GM18858 (cell line): Measurements from ENCODE around the gene POLD2.
"Not testable (repeated sequence)": the region's sequence is repeated elsewhere in the genome, so short reads cannot be mapped to it uniquely, and the experiment has no call there.

ENCODE experiments used
- ATAC-seq: cut with Tn5 transposase; IDR thresholded peaks from one replicate; pipeline ENCODE4 v1.9.1; 2021; ENCODE audit not compliant: unreplicated experiment

POLD2 gene

GRCh38 chr7:44123190-44124003 lies at the start of gene POLD2:
POLD2 (minus strand) TSS chr7:44123548; CDS start chr7:44122053, 1,495 bp downstream.
- peak; percentile 93 for ATAC-seq

GRCh38 chr7:44172803-44173424 lies 49.6 kb upstream of the POLD2 start:
- no peak for ATAC-seq

- ATAC-seq, result no peak
Measured at GRCh38 chr7:44172352-44172751, 49.0 kb upstream of the POLD2 start.

- ATAC-seq, result not testable (repeated sequence)
Measured at GRCh38 chr7:44171901-44172300, 48.6 kb upstream of the POLD2 start.

DNA sequence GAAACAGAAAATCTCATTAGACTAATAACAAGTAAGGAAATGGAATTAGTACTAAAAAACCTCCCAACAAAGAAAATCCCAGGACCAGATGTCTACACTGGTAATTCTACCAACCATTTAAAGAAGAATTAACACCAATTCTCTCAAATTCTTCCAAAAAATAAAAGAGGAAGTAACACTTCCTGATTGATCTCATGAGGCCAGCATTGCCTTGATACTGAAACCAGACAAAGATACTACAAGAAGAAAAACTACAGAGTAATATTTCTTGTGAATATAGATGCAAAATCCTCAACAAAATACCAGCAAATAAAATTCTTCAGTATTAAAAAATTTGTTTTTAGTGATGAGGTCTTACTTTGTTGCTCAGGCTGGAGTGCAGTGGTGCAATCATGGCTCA lies 44.6 kb upstream of the POLD2 start:
- ATAC-seq, result no peak

GRCh38 chr7:44163591-44163990 lies 40.2 kb upstream of the POLD2 start:
- no peak for ATAC-seq

DNA sequence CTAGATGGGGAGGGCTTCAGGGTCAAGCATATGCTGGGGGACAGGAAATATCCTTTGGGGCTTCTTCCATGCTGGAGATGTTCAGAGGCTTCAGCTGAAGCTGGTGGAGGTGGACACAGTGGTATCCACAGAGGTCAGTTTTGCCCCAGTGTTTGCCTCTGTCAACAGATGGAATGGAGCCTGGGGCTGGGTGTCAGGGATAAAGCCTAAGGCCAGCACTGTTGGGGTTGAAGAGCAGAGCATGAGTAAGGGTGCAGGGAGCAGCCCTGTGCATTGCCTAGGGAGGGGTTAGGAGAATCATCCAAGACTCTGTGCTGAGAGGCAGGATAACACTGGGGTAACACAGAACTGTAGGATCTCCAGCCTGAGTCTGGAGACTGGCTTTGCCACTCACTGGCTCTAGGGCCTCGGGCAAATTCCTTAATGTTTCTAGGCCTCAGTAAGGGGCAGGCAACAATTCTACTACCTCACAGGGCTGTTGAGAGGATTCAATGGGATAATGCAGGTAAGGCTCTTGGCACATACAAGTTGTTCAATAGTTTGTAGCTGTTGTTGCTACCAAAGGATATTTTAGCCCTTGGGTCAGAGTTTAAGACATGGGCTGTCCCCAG lies 39.5 kb upstream of the POLD2 start:
- ATAC-seq, result no peak

GRCh38 chr7:44162179-44162578 lies 38.8 kb upstream of the POLD2 start:
- ATAC-seq, result no peak

GRCh38 chr7:44161371-44161770 lies 38.0 kb upstream of the POLD2 start:
- no peak for ATAC-seq

DNA sequence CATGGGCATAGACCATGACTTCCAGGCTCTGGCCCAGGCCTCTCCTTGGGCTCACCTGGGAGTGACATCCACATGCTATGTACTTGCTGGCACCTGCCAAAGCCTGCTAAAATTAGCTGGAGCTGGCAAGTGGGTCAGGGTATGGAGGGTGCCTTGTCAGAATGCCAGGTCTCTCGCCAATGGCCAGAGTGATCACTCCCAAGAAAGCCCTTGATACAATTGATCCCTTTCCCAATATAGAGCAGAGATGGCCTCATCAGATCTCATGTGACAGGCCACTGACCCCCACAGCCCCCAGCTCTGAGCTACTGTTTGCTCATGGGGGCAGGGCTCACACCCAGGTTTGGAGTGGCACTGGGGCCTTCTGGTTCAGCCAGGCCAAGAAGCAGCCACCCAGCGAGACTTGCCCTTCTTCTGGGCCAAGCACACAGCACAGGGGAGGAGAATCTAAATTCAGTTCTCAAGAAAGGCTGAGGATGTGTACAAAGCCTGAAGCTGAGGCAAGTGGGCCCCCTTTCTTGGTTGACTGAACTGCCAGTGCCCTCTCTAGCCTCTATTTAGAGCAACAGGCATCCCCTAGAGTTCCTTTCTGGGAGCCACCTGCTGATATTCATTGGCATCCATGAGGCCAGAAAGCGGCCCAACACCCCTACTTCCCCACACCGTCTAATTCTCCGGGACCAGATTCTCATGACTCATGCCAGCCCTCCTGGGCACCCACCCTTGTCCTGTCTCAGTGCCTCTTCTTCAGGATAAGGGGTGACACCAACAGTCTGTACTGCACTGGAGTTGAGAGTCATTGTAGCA lies 36.7 kb upstream of the POLD2 start:
- no peak for ATAC-seq

- no peak for ATAC-seq
Measured at GRCh38 chr7:44158873-44159631, 35.7 kb upstream of the POLD2 start.

DNA sequence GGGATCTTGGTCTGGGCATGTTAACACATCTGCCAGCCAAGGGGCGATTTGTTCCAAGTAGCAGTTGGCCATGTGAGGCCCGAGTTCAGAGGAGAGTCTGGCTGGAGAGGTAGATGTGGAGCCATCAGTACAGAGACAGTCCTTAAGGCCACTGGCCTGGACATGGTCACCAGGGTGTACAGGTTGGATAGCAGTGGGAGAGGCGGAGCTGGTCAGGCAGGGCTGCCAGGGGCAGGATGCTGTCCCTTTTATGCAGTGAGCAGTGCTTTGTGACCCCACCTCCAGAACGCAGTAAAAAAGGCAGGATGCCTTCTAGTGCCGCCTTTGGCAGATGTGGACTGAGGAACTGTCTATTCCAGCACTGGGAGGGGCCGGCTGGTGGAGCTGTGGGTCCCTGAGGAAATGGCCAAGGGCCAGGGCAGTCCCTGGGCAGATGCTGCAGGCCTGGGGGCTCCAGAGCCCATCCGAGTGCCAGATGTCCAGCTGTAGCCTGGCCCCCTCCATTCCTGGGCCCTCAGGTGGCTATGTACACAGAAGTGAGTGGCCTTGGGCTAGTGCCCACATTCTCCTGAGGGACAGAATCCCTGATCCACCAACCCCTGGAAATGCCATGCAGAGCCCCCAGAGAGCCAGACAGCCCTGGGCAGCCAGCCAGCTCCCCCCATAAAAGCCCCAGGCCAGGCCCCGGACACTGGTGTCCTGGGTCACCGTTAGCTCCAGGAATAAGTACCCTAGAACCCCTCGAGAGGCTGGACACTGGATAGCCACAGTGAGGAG lies 34.9 kb upstream of the POLD2 start:
- ATAC-seq, result no peak

DNA sequence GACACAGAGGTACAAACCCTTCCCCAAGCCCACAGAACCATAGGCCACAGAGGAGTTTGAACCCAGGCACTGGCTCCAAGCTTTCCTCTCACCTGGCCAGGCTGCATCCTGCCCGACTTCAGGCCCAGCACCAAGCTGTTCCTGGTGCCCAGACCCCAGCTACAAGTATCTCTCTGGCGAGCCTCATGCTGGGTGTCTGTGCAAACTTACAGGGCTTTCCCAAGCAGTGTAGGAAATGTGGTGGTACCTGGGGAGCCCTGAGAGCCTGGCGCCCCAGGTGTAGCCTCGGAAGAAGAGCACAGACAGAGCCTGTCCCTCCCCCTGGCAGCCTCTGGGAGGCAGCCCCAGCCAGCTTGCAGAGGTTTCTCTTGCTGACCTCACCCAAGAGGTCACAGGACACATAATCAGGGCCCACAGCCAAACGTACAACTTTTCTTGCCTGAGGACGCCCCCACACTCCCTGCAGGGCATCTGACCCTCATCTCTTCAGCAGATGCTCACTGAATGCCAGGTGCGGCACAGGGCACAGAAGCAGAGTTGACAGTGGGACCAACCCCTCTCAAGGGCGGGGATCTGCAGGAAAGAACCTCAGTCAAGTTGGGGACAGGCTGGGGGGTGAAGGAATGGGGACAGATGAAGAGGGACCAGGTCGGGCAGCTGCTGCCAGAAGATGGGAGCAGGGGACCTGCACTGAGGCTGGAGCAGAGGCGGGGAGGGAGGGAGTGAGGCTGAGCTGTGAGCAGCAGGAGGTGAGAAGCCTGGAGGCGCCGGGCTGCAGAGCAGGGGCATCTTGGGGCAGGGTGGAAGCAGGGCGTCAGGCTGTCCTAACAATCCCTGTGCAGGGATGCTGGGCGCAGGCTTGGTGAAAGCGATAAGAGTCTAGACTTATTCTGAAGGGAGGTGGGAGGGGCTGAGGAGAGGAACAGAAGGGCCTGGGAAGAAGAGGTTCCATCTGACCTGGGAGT lies 34.0 kb upstream of the POLD2 start:
- ATAC-seq, result no peak

DNA sequence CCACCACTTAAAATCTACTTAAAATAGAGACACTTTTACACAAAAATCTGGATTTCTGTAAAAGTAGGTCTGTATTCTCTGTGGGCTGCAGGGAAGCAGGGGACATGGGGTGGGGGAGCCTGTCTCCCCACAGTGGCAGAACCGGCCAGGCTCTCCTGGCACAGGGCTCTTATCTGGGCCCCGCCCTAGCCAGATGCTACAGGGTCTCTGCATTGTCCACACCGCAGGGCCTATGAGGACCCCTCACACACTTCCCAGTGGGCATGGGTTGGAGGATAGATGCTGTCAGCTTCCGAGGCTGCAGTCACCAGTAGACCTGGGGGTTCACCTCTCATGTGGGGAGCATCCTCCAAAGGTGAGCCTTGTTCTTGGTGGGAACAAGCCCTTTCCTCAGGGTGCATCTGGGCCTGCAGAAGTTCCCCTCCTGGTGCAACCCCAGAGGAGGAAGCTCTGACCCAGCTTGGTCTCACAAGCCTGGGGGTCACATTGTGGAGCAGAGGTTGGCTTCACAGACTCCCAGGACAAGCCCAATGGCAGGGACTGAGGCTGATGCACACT lies 33.2 kb upstream of the POLD2 start:
- ATAC-seq, result no peak

DNA sequence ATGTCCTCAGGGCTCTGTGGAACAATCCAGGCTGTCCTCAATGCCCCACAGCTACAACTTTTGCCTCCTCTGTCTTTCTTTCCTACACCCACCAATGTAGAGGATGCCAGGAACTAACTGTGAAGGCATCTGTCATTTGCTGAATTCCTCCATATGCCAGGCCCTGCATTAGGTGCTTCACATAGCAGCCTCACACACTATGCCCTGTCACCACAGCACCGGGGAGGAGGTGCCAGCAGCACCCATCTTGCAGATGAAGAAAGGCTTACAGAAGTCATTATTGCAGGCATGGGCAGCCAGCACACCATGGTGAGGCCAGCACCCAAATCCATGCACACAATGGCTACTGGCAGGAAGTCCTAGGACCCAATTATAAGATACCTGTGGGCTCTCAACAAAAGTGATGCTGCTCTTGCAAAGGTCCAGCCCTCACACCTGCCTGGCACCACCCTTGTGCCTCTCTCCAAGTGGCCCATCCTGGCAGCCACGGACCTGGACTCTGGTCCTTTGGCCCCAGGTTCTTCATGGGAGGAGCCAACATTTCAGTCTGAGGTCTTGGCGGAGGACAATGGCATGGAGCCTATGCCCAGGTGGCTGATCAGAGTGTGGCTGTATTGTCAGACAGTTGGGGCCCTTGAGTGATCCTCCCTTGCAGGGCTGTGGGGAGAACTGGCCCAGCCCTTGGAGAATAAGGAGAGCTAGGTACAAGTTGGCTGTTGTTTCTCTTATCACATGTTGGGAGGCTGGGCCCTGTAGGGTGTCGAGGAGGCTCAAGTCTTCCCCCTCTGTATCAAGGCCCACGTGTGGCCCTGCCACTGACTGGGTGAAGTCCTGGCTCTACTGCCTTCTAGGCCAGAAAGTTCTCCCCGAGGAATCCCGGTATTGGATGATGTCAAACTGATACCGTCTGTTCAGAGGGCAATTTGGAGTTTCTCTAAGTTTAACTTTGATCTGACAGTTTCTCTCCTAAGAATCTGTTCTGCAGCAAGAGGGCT lies 32.1 kb upstream of the POLD2 start:
- no peak for ATAC-seq

GRCh38 chr7:44154703-44155102 lies 31.4 kb upstream of the POLD2 start:
- ATAC-seq, result no peak

- no peak for ATAC-seq
Measured at GRCh38 chr7:44153948-44154335, 30.6 kb upstream of the POLD2 start.
